GM19467 (cell line): ENCODE data around the gene FAM107B.
"Not testable (repeated sequence)": the region's sequence is repeated elsewhere in the genome, so short reads cannot be mapped to it uniquely, and the experiment has no call there.

ENCODE experiments used
- ATAC-seq: cut with Tn5 transposase; IDR thresholded peaks from one replicate; pipeline ENCODE4 v1.9.1; 2021; ENCODE audit warnings: mild to moderate bottlenecking, moderate library complexity; ENCODE audit not compliant: unreplicated experiment

Gene FAM107B

DNA sequence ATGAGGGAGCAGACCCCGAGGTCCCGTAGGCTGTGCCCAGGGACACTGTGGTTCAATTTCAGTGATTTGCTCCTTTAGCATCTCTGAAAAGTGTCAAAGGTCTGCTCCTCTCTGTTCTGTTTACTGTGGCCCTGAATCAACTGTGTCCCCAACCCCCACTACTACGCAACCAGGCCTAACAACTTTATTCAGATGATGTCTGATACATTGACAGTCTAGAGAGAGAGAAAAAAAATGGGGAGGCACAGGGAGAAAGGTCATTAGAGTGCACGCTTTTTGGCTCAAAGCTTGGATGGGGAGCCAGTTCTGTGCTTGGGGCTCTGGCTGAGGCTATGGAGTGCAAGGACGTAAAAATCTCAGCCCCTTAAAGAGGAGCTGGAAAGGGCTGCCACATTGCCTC, 77.9 kb downstream of the FAM107B start:
- ATAC-seq: no peak

DNA sequence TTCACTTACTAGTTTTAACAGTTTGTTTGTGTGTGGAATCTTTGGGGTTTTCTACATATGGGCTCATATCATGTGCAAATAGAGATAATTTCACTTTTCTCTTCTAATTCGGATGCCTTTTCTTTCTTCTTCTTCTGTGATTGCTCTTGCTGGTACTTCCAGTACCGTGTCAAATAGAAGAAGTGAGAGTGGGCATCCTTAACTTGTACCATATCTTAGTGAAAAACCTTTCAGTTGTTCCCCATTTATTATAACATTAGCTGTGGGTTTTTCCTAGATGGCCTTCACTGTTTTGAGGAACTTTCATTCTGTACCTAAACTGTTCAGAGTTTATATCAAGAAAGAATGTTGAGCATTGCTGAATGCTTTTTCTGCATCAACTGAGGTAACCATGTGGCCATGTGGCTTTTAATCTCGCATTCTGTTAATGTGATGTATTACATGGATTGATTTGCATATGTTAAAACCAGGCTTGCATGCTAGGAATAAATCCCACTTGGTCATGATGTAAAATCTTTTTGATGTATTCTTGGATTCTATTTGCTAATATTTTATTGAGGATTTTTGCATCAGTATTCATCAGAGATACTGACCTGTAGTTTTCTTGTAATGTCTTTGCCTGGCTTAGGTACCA, 78.7 kb downstream of the FAM107B start:
- ATAC-seq: no peak

DNA sequence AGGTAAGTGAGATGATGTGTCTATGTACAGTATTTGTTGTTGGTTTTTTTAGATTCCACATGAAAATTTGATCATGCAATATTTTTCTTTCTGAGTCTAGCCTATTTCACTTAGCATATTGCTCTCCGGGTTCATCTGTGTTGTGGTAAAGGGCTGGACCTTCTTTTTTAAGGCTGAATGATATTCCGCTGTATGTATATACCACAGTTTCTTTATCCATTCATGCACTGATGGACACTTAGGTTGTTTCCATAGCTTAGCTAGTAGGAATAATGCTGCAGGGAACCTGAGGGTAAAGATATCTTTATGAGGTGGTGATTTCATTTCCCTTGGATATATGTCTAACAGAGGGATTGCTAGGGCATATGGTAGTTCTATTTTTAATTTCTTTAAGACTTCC, 80.8 kb downstream of the FAM107B start:
- no peak for ATAC-seq

DNA sequence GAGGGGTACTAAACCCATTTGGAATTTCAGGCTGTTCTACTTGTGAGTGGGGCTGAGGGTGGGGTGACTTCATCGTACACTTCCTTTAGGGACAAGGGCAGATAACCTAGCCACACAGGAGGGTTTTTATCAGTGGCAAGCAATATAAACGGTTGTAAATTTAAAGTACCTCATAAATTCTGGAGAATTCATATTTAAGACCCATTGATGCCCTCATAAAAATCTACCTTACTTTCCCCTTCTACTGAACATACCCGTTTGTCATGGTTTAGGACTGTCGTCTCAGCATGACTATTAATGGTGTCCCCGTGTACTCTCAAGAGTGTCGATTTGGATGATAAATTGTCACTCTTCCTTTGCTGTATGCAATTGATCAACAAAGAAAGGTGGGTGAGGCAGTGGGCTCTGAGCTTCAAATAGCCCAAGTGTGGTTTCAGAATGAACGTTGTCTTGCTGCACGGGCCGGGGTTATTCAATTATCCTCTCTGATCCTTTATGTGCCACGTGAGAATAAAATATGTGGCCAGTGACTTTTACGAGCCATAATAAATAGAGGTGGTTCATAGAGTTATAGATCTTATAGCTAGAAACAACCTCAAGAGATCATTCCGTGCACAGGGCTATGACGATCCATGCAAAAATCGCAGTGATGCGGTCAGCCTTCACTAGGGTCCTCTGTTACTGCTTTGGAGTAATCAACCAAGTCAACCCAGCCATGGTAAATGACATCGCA, 82.2 kb downstream of the FAM107B start:
- no peak for ATAC-seq

DNA sequence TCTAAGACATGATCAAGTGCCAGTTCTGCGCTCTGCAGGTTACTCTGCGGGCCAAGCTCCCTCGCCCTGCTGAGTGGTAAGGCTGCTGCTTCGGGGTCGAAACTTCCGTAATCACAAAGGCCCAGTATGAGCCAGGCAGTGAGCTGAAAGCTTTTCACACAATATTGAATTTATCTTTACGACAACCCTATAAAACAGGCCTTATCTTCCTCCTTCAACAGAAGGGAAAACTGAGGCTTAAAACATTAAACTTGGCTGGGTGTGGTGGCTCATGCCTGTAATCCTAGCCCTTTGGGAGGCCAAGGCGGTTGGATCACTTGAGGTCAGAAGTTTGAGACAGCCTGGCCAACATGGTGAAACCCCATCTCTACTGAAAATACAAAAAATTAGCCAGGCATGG, 83.3 kb downstream of the FAM107B start:
- ATAC-seq: no peak

DNA sequence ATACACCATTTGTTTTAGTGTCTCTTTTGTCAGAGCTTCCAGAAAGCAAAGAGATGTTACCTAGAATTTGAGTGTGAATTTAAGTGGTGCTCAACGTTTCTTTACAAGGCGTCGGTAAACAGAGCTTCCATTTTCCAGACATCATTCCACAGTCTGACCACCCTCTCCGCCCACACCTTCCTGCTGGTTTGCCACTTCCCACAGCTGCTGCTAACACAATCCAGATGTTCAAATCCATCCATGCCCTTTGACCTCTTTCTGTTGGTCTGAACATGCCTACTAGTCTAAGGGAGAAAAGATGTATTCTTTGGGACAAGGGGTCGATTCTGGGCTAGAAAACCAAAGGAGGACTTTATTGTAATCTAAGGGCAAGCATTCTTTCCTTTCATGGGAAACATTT, 86.1 kb downstream of the FAM107B start:
- no peak for ATAC-seq

DNA sequence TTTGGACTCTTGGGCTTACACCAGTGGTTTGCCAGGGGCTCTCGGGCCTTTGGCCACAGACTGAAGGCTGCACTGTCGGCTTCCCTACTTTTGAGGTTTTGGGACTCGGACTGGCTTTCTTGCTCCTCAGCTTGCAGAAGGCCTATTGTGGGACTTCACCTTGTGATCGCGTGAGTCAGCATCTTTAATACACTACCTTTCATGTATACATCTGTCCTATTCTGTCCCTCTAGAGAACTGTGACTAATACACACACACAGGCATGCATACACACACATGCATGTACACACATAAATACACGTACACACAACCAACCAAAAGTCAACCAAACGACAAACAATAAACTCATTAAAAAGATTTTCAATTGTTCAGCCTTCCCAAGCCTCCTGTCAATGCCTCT, 86.5 kb downstream of the FAM107B start:
- not testable (repeated sequence) for ATAC-seq

DNA sequence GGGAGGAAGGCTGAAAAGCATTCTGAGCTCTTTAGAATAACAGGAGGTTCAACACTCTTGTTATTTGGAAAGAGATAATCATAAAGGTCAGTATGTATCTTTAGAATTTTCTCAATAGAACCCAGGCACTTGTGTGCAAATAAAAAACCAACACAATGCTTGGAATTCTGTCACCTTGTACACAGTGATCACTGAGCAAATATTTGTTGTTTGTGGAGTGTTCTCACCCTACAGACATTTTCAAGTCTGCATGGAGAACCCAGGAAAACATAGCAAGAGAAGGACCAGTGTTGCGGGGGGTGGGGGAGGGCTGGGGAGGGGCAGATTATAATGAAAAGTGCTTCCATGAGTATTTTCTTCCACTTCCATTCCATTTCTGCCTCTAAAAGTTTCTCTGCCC, 87.4 kb downstream of the FAM107B start:
- ATAC-seq: no peak

DNA sequence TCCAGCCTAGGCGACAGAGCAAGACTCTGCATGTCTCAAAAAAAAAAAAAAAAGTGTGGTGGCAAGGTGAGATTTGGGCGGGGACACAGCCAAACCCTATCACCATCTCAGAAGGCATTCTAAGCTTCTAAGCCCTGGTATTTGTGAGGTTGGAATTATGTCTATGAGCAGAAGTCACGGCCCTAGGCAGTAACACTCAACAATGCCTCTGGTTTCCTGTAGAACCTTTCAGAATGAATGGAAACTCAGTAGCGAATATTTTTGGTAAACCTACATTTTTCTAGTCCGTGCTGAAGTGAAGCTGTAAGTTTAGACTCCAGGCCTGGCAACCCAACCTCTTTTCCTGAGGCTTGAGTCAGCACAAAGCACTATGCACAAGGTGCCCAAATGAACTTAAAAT, 88.3 kb downstream of the FAM107B start:
- ATAC-seq: no peak

DNA sequence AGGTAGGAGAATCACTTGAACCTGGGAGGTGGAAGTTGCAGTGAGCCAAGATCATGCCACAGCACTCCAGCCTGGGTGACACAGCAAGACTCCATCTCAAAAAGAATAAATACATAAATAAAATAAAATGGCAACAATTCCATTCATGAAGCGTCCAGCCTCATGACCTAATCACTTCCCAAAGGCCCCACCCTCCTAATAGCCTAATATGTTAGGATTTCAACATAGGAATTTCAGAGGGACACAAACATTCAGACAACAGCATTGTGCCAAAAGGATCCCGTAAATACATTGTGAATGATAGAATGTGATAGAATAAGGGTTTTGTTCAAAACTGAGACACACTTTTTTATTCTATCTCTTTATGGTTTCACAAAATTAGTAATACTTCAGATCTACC, 90.3 kb downstream of the FAM107B start:
- no peak for ATAC-seq

DNA sequence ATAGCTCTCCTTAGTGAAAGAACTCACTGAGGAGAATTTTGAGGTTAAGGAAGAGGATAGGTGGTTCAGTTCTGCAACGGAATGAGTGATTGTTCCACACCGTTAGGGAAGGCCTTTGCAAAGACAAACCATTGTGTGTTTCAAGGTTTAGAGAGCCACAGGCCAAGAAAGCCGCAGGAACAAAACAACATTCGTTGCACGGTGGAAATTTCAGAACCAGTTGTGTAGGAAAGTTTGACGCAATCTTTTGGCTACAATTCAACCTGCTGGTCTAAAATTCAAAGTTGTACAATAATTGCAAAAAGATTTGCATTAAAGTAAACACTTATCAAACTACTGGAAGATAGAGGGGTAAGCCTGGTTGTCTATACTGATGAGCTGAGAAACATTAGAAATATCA, 91.4 kb downstream of the FAM107B start:
- no peak for ATAC-seq

DNA sequence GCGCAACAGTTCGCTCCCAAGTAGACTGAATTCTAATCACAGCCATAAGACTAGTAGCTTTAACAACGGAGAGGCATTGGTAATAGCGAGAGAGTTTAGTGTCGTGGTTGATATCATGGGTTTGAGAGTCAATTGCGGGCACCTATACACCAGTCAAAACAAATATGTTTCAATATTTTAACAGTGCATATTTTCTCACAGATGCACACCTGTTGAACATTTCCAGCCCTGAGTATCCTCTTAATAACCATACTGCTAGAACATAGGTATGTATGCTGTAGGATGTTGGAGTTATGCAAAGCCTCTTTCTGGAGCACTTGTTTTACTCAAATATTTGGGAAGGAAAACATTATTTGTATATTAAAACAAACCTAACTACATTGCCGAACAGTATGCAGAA, 92.9 kb downstream of the FAM107B start:
- ATAC-seq: no peak

DNA sequence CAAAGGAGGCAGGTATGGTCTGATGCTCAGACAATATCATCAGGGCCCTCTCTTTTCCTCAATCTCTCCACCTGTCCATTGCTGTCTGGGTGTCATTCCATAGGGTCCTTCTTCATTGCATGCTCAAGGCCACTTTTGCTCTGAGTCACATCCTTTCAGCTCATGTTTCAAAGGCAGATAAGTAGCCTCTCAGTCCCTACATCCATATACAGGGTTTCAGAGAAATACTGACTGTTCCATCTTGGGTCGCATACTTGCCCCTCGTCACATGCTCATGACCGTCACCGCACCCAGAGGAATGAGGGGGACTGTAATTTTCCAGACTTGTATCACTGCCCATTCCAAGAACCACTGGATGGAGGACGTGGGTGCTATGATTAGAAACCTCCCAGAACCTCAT, 93.4 kb downstream of the FAM107B start:
- no peak for ATAC-seq

DNA sequence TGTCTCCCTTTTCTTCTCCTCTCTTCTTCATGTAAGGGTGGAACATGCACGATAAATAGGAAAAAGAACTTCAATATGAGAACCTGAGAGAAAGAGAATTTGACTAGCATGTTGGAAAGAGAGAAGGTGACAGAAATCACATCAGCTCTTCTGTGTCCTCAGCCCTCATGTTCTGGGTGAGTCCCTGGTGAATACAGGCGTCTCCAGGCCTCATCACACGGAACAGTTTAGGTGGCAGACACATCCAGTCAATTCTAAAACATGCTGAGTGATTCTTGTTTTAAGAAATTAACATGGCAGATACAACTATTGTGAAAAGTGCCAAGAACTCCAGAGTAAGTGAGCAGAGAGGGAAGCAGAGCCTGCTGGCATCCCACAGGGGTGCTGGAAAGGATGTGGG, 96.1 kb downstream of the FAM107B start:
- no peak for ATAC-seq

DNA sequence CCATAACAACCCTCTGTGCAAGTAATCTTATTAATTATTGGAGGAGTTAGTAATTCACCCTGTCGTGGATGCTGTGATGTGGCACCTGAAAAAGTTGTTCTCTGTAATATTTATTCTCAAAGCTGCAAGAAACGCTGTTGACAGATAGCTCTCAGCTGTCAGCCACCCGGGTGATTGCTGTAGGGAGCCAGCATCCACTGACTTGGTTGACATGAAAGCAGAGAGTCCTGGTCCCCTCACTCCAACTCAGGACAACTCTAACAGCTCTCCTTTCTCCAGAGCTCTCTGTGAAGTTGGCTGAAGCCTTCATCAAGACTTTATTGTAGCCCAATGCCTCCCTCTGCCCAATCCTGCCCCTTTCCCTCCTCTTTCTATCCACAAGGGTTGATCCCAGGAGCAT, 98.0 kb downstream of the FAM107B start:
- ATAC-seq: no peak

DNA sequence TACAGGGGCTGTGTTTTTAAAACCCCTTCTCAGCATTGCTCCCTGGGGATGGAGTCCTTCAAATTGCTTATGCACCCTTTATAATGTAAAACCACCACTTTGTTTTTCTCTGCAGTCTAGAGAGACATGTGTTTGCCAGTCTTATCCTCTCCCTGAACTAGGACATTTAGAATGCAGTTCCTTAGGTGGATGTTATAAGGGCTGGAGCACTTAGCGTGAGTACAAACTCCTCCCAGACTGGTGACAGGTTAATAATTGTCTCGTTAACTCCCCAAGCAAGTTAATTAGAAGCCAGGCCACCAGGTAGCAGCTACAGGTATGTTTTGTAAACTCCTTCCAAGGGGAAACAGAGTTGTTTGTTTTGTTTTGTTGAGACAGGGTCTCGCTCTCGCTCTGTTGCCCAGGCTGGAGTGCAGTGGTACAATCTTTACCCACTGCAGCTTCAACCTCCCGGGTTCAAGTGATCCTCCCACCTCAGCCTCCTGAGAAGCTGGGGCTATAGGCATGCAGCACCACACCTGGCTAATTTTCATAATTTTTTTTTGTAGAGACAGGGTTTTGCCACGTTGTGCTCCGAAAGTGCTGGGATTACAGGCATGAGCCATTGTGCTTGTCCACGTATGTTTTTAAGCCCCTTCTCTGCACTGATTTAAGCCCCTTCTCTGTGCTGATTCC, 100.2 kb downstream of the FAM107B start:
- ATAC-seq: no peak

DNA sequence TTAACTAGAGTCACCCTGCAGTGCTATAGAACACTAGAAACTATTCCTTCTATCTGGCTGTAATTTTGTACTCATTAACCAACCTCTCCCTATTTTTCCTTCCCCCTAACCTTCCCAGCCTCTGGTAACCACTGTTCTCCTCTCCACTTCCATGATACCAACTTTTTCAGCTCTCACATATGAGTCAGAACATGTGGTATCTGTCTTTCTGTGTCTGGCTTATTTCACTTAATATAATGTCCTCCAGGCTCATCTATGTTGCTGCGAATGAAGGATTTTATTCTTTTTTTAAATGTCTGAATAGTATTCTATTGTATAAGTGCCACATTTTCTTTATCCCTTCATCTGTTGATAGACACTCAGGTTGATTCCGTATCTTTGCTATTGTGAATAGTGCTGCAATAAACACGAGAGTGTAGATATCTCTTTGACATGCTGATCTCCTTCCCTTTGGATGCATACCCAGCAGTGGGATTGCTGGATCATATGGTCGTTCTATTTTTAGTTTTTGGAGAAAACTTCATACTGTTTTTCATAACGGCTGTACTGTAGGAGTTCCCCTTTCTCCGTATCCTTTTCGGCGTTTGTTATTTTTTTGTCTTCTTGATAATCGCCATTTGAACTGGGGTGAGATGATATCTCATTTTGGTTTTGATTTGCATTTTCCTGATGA, 101.4 kb downstream of the FAM107B start:
- ATAC-seq: no peak

DNA sequence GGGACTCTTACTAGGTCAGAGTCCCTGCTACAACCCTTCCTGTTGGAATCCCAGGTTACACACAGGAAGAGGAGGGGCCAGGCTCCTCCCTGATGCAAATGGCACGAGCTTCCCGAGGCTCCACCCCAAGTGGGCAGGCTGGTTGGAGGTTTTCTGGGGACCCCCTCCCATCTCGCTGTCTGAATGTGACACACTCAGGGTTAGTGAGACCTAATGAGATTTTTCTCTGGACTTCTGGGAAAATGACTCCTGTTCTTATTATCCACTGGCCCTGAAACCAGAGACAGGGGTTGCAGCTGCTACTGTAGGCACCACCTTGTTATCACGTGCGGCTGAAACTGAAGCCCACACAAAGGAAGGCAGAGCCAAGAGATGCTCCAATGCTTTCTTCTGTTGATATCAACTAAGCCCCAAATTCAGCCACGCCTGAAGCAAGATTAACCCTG, 103.3 kb downstream of the FAM107B start:
- no peak for ATAC-seq

DNA sequence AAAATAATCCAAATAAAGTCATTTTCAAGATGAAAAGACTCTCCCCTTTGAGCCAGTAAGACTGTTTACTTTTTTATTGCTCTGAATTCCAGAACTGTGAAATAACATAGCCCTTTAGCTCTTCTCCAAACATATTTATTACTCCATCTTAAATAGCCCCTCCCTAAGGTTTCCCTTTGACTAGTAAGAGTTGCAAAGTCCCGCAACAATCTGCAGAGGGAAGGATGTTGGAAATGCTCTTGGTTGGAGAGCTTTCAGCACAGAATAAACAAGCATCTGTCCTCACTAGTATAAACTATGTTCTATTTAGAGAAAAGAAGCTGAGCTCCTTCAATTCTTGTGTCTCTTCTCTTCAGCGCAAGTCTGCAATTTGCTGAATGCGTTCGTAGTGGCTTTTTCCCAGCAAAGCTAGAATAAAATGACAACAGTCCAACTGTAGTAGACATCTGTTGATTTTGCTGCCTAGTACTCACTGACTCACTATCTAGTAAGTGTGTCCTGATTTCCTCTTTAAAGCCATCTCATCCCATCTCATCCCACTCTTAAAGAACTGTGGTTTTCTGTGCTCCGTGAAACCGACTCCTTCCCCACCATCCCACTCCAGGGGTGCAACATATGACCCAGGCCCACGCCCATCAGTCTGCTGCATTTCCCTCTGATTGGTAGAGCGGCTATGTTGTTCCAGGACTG, 104.0 kb downstream of the FAM107B start:
- ATAC-seq: no peak

DNA sequence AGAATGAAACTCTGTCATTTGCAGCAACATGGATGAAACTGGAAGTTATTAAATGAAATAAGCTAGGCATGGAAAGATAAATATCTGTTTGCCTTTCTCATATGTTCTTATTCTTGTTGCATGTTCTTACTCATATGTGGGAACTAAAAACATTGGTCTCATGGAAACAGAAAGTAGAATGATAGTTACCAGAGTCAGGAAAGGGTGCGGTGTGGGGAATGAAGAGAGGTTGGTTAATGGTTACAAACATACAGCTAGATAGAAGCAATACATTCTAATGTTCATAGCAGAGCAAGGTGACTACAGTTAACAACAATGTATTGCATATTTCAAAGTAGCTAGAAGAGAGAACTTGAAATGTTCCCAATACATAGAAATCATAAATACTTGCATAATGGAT, 105.1 kb downstream of the FAM107B start:
- ATAC-seq: peak; percentile 78

DNA sequence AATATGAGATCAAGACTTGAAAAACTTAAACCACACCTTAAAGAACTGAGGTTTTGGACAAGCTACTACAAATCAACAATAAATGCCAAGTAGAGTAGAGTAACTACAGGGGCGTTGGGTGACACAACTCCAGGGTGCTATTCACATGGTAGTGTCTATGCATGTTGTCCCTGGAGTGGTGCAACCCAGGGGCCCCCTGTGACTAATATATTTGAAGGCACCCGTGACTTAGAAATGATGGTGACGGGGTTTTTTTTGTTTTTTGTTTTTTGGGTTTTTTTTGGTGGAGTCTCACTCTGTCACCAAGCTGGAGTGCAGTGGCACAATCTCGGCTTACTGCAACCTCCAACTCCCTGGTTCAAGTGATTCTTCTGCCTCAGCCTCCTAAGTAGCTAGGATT, 106.9 kb downstream of the FAM107B start:
- ATAC-seq: no peak
